Thymus (tissue), 11 donors: ENCODE measurements around the gene ZNF425. TPM values are rescaled to one million over a fixed set of nuclear protein-coding genes. Genes with fewer than 3 reads are reported as not detected.
A peak's percentile ranks its signal among the peaks of the same experiment; 100 is the strongest.
"Not testable (repeated sequence)": the region's sequence is repeated elsewhere in the genome, so short reads cannot be mapped to it uniquely, and the experiment has no call there.

Experiments used
- DNase-seq, 9 donors: peaks; one replicate each; pipeline ENCODE4 v3.0.0-alpha.2; 2013; ENCODE audit warnings: low spot score in 9 of 9, low read depth in 6 of 9, missing footprints in 1 of 9
- H3K27ac ChIP-seq, 2 donors: one replicate each; pipeline ENCODE4 v1.5.1; 2013; ENCODE audit warnings: control low read depth in 1 of 2, low read depth in 1 of 2, low read length in 1 of 2, mild to moderate bottlenecking in 1 of 2, moderate library complexity in 1 of 2
- H3K27me3 ChIP-seq, 2 donors: one replicate each; pipeline ENCODE4 v1.5.1; 2013; ENCODE audit warnings: low read length in 1 of 2; ENCODE audit not compliant: control insufficient read depth in 2 of 2, insufficient read depth in 1 of 2
- H3K36me3 ChIP-seq, 2 donors: one replicate each; pipeline ENCODE4 v1.5.1; 2013; ENCODE audit warnings: low read length in 1 of 2, mild to moderate bottlenecking in 1 of 2, moderate library complexity in 1 of 2; ENCODE audit not compliant: control insufficient read depth in 2 of 2, insufficient read depth in 2 of 2
- H3K4me1 ChIP-seq, 2 donors: one replicate each; pipeline ENCODE4 v1.5.1; 2013; ENCODE audit warnings: low read length in 2 of 2; ENCODE audit not compliant: control insufficient read depth in 2 of 2, insufficient read depth in 2 of 2
- H3K4me3 ChIP-seq, 2 donors: one replicate each; pipeline ENCODE4 v1.5.1; 2013; ENCODE audit warnings: low read length in 2 of 2, control low read depth in 1 of 2, mild to moderate bottlenecking in 1 of 2
- H3K9me3 ChIP-seq, 2 donors: one replicate each; pipeline ENCODE4 v1.5.1; 2013; ENCODE audit warnings: low read length in 1 of 2, mild to moderate bottlenecking in 1 of 2; ENCODE audit not compliant: control insufficient read depth in 2 of 2, insufficient read depth in 1 of 2
- WGBS: extraction: QIAGEN DNeasy Blood & Tissue Kit; methylation state at CpG from one replicate; pipeline ENCODE4 v1.1.7; 2013; 5-methylcytosine and 5-hydroxymethylcytosine counted together
- polyA plus RNA-seq: library from polyadenylated mRNA; stranded (reverse); fragments of 200-250 nt; gene quantifications from one replicate; pipeline ENCODE4 v1.2.3, GENCODE V29; 2013
- total RNA-seq: library from RNA; stranded (reverse); fragments of 120-200 nt; gene quantifications from one replicate; pipeline ENCODE4 v1.2.4, GENCODE V29; 2013
- donor health status: healthy.

The ZNF425 gene
- total and polyA plus RNA-seq, 2 donors, result 1.6 to 2.2 TPM

GRCh38 chr7:149071182-149071635 lies 54.9 kb downstream of the ZNF425 start:
- Histone ChIP-seq H3K27ac (no peak overlapping the region), H3K36me3 (peaks cover 36 to 40% of the 10 kb centered on the region in 2 donors), H3K9me3 (peaks cover 0 to 9% of the 10 kb centered on the region in 2 donors), H3K4me1 (peaks cover 0 to 8% of the 10 kb centered on the region in 2 donors), H3K4me3 (no peak overlapping the region), H3K27me3 (no peaks in the 10 kb centered on the region)
- WGBS, result 98% methylated on average over 29 of the region's 29 CpGs
- no peak for DNase-seq

- no peak overlapping the region for H3K4me3 ChIP-seq
- 98% methylated on average over 31 of the region's 31 CpGs for WGBS
- H3K27me3 ChIP-seq, result no peaks in the 10 kb centered on the region
- peaks cover 36 to 40% of the 10 kb centered on the region in 2 donors for H3K36me3 ChIP-seq
- H3K4me1 ChIP-seq, result peaks cover 0 to 11% of the 10 kb centered on the region in 2 donors
- no peak for DNase-seq
- no peak overlapping the region for H3K27ac ChIP-seq
- H3K9me3 ChIP-seq, result peaks cover 0 to 9% of the 10 kb centered on the region in 2 donors
Observed at GRCh38 chr7:149070372-149071125, 55.6 kb downstream of the ZNF425 start.

- no peak for DNase-seq
- H3K4me3 ChIP-seq, result no peak overlapping the region
- peaks cover 0 to 9% of the 10 kb centered on the region in 2 donors for H3K9me3 ChIP-seq
- WGBS, result 89% methylated on average over 4 of the region's 4 CpGs
- H3K27me3 ChIP-seq, result no peaks in the 10 kb centered on the region
- H3K4me1 ChIP-seq, result peaks cover 0 to 11% of the 10 kb centered on the region in 2 donors
- peaks cover 32% of the 10 kb centered on the region in 2 donors for H3K36me3 ChIP-seq
- no peak overlapping the region for H3K27ac ChIP-seq
Observed at GRCh38 chr7:149067869-149068268, 58.3 kb downstream of the ZNF425 start.

- DNase-seq, result no peak
- Histone ChIP-seq H3K27ac (peak overlapping the region in 1 of 2 donors; percentile 1), H3K4me1 (peaks cover 0 to 2% of the 10 kb centered on the region in 2 donors), H3K36me3 (peaks cover 0 to 4% of the 10 kb centered on the region in 2 donors), H3K27me3 (no peaks in the 10 kb centered on the region), H3K4me3 (no peak overlapping the region), H3K9me3 (no peaks in the 10 kb centered on the region)
Observed at GRCh38 chr7:149063476-149063875, 62.6 kb downstream of the ZNF425 start.

GRCh38 chr7:149062217-149062899 lies 63.8 kb downstream of the ZNF425 start:
- 98% methylated on average over 10 of the region's 10 CpGs for WGBS
- H3K4me1 ChIP-seq, result not testable (repeated sequence)

GRCh38 chr7:149060156-149060555 lies 66.0 kb downstream of the ZNF425 start:
- WGBS, result 62% methylated on average over 1 of the region's 1 CpG
- DNase-seq, result no peak
- Histone ChIP-seq H3K27ac (no peak overlapping the region), H3K4me3 (no peak overlapping the region), H3K9me3 (no peaks in the 10 kb centered on the region), H3K27me3 (no peaks in the 10 kb centered on the region), H3K4me1 (no peaks in the 10 kb centered on the region), H3K36me3 (no peaks in the 10 kb centered on the region)

More at GRCh38 chr7:149062217-149062899, 63.8 kb downstream of the ZNF425 start:
- not testable (repeated sequence) for H3K36me3 ChIP-seq, DNase-seq, H3K27me3 ChIP-seq, H3K27ac ChIP-seq, H3K9me3 ChIP-seq, H3K4me3 ChIP-seq

GRCh38 chr7:149053885-149054284 lies 72.2 kb downstream of the ZNF425 start:
- no peaks in the 10 kb centered on the region for H3K36me3 ChIP-seq
- DNase-seq, result no peak
- H3K4me1 ChIP-seq, result no peaks in the 10 kb centered on the region
- no peak overlapping the region for H3K27ac ChIP-seq
- H3K27me3 ChIP-seq, result no peaks in the 10 kb centered on the region
- H3K9me3 ChIP-seq, result no peaks in the 10 kb centered on the region
- no peak overlapping the region for H3K4me3 ChIP-seq
- 97% methylated on average over 8 of the region's 8 CpGs for WGBS

GRCh38 chr7:149053384-149053783 lies 72.7 kb downstream of the ZNF425 start:
- no peaks in the 10 kb centered on the region for H3K36me3 ChIP-seq
- no peak for DNase-seq
- H3K27me3 ChIP-seq, result no peaks in the 10 kb centered on the region
- WGBS, result 100% methylated on average over 1 of the region's 1 CpG
- no peak overlapping the region for H3K27ac ChIP-seq
- no peak overlapping the region for H3K4me3 ChIP-seq
- H3K9me3 ChIP-seq, result no peaks in the 10 kb centered on the region
- no peaks in the 10 kb centered on the region for H3K4me1 ChIP-seq
